ENCODE measurements around the gene CALN1.
"Not testable (repeated sequence)": the region's sequence is repeated elsewhere in the genome, so short reads cannot be mapped to it uniquely, and the experiment has no call there.

CALN1 gene

DNA sequence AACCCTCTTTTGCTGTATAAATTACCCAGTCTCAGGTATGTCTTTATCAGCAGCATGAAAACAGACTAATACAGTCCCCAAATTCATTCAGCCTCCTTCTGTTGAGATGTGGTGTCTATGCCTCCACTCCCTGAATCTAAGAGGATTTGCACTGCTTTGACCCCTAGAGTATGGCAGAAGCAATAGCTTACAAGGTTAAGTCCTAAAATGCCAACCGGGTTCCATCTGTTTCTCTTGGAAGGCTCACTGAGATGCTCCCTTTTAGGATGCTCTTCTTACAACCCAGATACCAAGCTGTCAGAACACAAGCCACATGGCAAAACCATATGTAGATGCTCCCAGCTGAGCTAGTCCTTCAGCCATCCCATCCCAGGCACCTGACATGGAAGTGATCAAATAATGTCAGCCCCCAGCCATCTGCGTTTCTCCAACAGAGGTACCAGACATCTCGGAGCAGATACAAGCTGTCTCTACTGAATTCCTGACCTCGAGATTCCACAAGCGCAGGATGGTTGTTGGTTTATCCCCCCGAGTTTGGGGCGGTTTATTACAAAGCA, 20.2 kb downstream of the CALN1 start:
- Histone ChIP-seq H3K27me3 (replicated peaks; ENCODE audit: control insufficient read depth, insufficient read depth, low read length, poor library complexity, severe bottlenecking) (no peaks in the 10 kb centered on the region), H3K36me3 (ENCODE audit: control insufficient read depth, insufficient read depth, low read length) (no peaks in the 10 kb centered on the region)
- no peak for DNase-seq

DNA sequence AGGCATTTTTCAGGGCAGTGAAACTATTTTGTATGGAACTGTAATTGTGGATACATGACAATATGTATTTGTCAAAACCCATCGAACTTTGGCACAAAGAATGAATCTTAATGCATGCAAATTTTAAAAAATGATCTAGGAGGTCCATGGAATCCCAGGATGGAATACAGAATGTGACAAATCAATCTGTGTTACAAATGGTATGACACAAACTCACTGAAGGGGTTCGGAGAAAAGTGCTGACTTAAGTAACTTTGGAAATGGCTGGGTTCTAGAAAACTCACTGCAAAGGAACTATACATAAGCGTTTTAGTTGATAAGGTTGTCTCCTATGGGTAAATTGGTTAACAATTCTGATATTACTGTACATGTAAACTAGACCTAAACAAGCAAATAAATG, 26.0 kb downstream of the CALN1 start:
- no peak overlapping the region for H3K27ac ChIP-seq (ENCODE audit: insufficient read depth, low read length, poor library complexity, severe bottlenecking)
- H3K4me3 ChIP-seq (ENCODE audit: insufficient read depth, low read depth, low read length, poor library complexity, severe bottlenecking) = no peak overlapping the region
- DNase-seq = no peak
- H3K27me3 ChIP-seq (replicated peaks; ENCODE audit: control insufficient read depth, insufficient read depth, low read length, poor library complexity, severe bottlenecking) = no peaks in the 10 kb centered on the region
- no peaks in the 10 kb centered on the region for H3K4me1 ChIP-seq (ENCODE audit: control insufficient read depth, insufficient read depth, low read length, poor library complexity, severe bottlenecking)
- H3K9me3 ChIP-seq (ENCODE audit: control insufficient read depth, low read length) = no peaks in the 10 kb centered on the region
- no peaks in the 10 kb centered on the region for H3K36me3 ChIP-seq (ENCODE audit: control insufficient read depth, insufficient read depth, low read length)

More for the DNA sequence above, 20.2 kb downstream of the CALN1 start:
- H3K9me3 ChIP-seq (ENCODE audit: control insufficient read depth, low read length) = no peaks in the 10 kb centered on the region
- H3K4me3 ChIP-seq (ENCODE audit: insufficient read depth, low read depth, low read length, poor library complexity, severe bottlenecking) = no peak overlapping the region
- H3K4me1 ChIP-seq (ENCODE audit: control insufficient read depth, insufficient read depth, low read length, poor library complexity, severe bottlenecking) = no peaks in the 10 kb centered on the region
- no peak overlapping the region for H3K27ac ChIP-seq (ENCODE audit: insufficient read depth, low read length, poor library complexity, severe bottlenecking)

DNA sequence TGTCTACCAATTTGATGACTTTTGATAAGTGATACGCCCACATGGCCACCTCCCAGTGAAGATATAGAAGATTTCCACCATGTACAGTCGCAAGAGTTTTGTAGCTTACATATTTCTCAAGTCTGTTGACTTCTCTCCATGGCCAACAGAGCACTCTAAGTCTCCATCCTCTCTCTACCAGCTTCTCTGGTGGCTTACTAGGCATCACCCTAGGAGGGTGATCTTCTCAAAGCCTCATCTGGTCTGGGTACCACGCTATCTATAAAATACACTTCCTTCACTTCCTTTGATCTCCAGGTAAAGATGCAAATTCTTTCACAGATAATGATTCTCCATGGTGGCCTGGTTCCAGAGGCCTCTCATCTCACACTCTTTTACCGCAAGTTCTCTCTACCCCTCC, 49.9 kb downstream of the CALN1 start:
- DNase-seq = no peak
- no peaks in the 10 kb centered on the region for H3K4me1 ChIP-seq (ENCODE audit: control insufficient read depth, insufficient read depth, low read length, poor library complexity, severe bottlenecking)
- H3K4me3 ChIP-seq (ENCODE audit: insufficient read depth, low read depth, low read length, poor library complexity, severe bottlenecking) = no peak overlapping the region
- no peaks in the 10 kb centered on the region for H3K27me3 ChIP-seq (replicated peaks; ENCODE audit: control insufficient read depth, insufficient read depth, low read length, poor library complexity, severe bottlenecking)
- no peaks in the 10 kb centered on the region for H3K36me3 ChIP-seq (ENCODE audit: control insufficient read depth, insufficient read depth, low read length)
- H3K27ac ChIP-seq (ENCODE audit: insufficient read depth, low read length, poor library complexity, severe bottlenecking) = no peak overlapping the region
- H3K9me3 ChIP-seq (ENCODE audit: control insufficient read depth, low read length) = no peaks in the 10 kb centered on the region

DNA sequence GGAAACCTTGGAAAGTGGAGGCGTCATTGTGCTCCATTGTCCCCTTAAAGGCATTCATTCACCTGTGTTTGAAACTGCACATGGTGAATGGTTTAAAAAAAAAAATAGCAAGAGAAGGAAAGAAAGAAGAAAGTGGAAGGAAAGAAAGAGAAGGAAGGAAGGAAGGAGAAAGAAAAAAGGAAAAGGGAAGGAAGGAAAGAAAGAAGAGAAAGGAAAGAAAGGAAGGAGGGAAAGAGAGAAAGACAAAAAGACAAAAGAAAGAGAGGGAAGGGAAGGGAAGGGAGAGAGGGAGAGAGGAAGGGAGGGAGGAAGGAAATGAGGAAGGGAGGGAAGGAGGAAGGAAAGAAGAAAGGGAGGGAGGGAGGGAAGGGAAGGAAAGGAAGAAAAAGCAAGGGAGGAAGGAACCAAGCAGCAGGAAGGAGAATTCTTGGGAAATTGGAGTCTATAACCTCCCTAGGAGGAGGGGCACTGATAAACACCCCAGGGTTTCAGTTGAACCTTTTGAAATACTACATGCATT, 66.9 kb downstream of the CALN1 start:
- Histone ChIP-seq H3K4me1 (ENCODE audit: control insufficient read depth, insufficient read depth, low read length, poor library complexity, severe bottlenecking) (no peaks in the 10 kb centered on the region), H3K9me3 (ENCODE audit: control insufficient read depth, low read length) (no peaks in the 10 kb centered on the region), H3K27ac (ENCODE audit: insufficient read depth, low read length, poor library complexity, severe bottlenecking) (no peak overlapping the region), H3K4me3 (ENCODE audit: insufficient read depth, low read depth, low read length, poor library complexity, severe bottlenecking) (no peak overlapping the region), H3K27me3 (replicated peaks; ENCODE audit: control insufficient read depth, insufficient read depth, low read length, poor library complexity, severe bottlenecking) (no peaks in the 10 kb centered on the region), H3K36me3 (ENCODE audit: control insufficient read depth, insufficient read depth, low read length) (no peaks in the 10 kb centered on the region)
- no peak for DNase-seq

DNA sequence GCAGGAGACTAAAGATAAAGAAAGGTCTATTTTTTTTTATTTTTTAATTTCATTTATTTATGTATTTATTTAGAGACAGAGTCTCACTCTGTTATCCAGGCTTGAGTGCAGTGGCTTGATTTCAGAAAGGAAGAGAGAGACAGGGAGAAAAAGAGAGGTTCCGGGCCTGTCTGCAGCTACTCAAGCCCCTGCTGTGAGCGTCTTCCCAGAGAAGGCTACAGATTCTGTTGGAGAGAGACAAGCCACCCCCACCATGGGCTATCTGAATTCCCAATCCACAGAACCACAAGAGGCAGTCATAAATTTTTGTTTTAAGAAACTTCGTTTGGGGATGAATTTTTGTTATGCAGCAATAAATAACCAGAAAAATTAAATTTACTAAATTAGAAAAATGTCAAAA, 68.1 kb downstream of the CALN1 start:
- no peak overlapping the region for H3K27ac ChIP-seq (ENCODE audit: insufficient read depth, low read length, poor library complexity, severe bottlenecking)
- no peaks in the 10 kb centered on the region for H3K36me3 ChIP-seq (ENCODE audit: control insufficient read depth, insufficient read depth, low read length)
- H3K4me1 ChIP-seq (ENCODE audit: control insufficient read depth, insufficient read depth, low read length, poor library complexity, severe bottlenecking) = no peaks in the 10 kb centered on the region
- no peak overlapping the region for H3K4me3 ChIP-seq (ENCODE audit: insufficient read depth, low read depth, low read length, poor library complexity, severe bottlenecking)
- DNase-seq = no peak
- no peaks in the 10 kb centered on the region for H3K27me3 ChIP-seq (replicated peaks; ENCODE audit: control insufficient read depth, insufficient read depth, low read length, poor library complexity, severe bottlenecking)
- H3K9me3 ChIP-seq (ENCODE audit: control insufficient read depth, low read length) = no peaks in the 10 kb centered on the region

DNA sequence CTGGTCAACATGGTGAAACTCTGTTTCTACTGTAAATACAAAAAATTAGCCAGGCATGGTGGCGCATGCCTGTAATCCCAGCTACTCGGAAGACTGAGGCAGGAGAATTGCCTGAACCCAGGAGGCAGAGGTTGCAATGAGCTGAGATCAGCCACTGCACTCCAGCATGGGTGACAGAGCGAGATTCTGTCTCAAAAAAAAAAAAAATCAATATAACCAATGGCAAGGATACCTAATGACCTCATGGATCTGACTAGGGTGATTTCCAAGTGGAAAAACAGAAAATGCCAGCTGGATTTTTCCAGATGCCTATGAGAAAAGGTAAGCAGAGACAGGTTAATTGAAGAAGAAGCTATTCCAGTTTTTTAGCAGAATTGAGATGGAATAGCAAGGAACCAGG, 68.8 kb downstream of the CALN1 start:
- H3K36me3 ChIP-seq (ENCODE audit: control insufficient read depth, insufficient read depth, low read length); H3K27me3 ChIP-seq (replicated peaks; ENCODE audit: control insufficient read depth, insufficient read depth, low read length, poor library complexity, severe bottlenecking); H3K27ac ChIP-seq (ENCODE audit: insufficient read depth, low read length, poor library complexity, severe bottlenecking); H3K4me3 ChIP-seq (ENCODE audit: insufficient read depth, low read depth, low read length, poor library complexity, severe bottlenecking); H3K4me1 ChIP-seq (ENCODE audit: control insufficient read depth, insufficient read depth, low read length, poor library complexity, severe bottlenecking); DNase-seq; H3K9me3 ChIP-seq (ENCODE audit: control insufficient read depth, low read length): not testable (repeated sequence)

DNA sequence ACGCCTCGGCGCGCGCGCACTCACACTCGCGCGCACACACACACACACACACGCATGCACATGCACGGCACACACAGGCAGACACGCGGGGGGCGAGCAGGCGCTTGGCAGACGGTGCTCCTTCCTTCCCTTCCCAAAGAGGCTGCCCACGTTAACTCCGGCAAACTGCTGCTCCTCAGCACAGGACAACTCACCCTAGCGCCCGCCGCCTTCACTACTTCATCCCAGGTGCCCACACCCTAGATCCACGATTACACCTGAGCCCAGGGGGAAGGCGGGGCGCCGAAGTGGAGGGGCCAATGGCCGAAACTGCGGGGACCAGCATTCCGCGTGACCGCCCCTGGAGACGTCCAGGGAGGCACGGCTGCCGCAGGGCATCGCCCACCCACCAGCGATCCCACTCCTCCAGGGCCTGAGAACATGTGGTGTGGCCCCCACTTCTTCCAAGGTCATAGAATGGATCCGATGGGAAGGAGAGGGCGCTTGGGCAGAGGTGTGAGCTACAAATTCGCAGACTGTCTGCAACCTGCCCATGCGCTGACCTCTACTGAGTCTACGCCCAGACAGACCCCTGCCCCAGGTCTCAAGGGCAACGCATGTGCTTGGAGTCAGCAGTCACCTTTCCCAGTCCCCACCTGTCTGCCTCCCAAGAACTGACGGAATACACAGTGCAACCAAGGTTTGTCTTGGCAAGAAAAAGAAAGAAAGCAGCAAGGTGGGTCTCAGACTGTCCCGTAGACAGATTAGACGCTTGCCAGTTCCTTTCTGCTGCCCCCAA, 74.6 kb downstream of the CALN1 start:
- Histone ChIP-seq H3K9me3 (ENCODE audit: control insufficient read depth, low read length) (no peaks in the 10 kb centered on the region), H3K27me3 (replicated peaks; ENCODE audit: control insufficient read depth, insufficient read depth, low read length, poor library complexity, severe bottlenecking) (peaks cover 9% of the 10 kb centered on the region), H3K4me3 (ENCODE audit: insufficient read depth, low read depth, low read length, poor library complexity, severe bottlenecking) (no peak overlapping the region), H3K36me3 (ENCODE audit: control insufficient read depth, insufficient read depth, low read length) (no peaks in the 10 kb centered on the region), H3K4me1 (ENCODE audit: control insufficient read depth, insufficient read depth, low read length, poor library complexity, severe bottlenecking) (no peaks in the 10 kb centered on the region), H3K27ac (ENCODE audit: insufficient read depth, low read length, poor library complexity, severe bottlenecking) (no peak overlapping the region)
- DNase-seq = no peak

DNA sequence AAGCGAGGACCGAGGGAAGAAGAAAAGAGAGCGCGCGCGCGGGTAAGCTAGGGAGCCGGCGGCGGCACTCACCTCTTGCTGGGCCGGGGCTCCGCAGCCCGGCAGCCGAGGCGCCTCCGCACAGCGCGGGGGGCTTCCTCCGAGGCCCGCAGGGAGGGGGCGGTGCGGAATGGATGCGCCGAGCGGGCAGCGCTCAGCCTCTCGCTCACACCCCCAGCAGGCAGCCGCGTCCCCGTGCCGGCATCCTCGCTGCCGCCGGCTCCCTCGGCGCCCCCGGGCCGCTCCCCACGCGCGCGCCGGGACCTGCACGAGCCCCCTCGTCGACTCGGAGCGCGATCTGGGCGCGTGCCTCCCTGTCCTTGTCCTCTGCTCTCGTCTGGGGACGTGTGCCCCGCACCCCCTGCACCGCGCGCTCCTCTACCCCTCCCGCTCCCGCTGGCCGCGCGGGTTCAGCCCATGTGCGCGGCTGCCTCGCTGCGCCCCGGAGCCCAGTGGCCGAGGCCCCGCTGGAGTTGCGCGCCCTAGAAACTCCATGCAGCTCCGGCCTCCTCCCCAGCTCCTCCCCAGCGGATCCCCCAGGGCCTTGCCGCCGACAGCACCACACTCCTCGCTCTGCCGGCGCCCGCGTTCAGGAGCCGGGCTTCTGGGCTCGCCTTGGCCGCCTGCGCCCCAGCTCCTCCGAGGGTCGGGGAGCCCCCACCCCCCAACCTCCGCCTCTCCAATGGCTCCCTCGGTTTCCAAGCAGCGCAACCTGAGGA, 75.3 kb downstream of the CALN1 start:
- no peaks in the 10 kb centered on the region for H3K36me3 ChIP-seq (ENCODE audit: control insufficient read depth, insufficient read depth, low read length)
- H3K27ac ChIP-seq (ENCODE audit: insufficient read depth, low read length, poor library complexity, severe bottlenecking) = no peak overlapping the region
- no peaks in the 10 kb centered on the region for H3K4me1 ChIP-seq (ENCODE audit: control insufficient read depth, insufficient read depth, low read length, poor library complexity, severe bottlenecking)
- H3K9me3 ChIP-seq (ENCODE audit: control insufficient read depth, low read length) = no peaks in the 10 kb centered on the region
- no peak for DNase-seq
- no peak overlapping the region for H3K4me3 ChIP-seq (ENCODE audit: insufficient read depth, low read depth, low read length, poor library complexity, severe bottlenecking)
- H3K27me3 ChIP-seq (replicated peaks; ENCODE audit: control insufficient read depth, insufficient read depth, low read length, poor library complexity, severe bottlenecking) = peaks cover 9% of the 10 kb centered on the region

DNA sequence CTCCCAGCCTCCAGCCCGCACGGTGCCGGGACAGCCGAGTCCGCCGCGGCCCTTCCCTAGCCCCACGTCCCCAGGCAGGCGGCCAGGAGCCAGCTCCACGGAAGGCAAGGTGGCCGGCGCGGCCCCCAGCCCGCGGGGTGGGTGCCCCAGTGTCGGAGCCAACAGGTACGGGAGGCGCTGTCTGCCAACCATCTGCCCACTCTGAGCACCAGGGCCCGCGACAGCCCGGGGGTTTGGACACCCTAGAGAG, 75.8 kb downstream of the CALN1 start:
- no peaks in the 10 kb centered on the region for H3K9me3 ChIP-seq (ENCODE audit: control insufficient read depth, low read length)
- no peak overlapping the region for H3K27ac ChIP-seq (ENCODE audit: insufficient read depth, low read length, poor library complexity, severe bottlenecking)
- H3K27me3 ChIP-seq (replicated peaks; ENCODE audit: control insufficient read depth, insufficient read depth, low read length, poor library complexity, severe bottlenecking) = peaks cover 9% of the 10 kb centered on the region
- no peak for DNase-seq
- H3K4me3 ChIP-seq (ENCODE audit: insufficient read depth, low read depth, low read length, poor library complexity, severe bottlenecking) = no peak overlapping the region
- no peaks in the 10 kb centered on the region for H3K36me3 ChIP-seq (ENCODE audit: control insufficient read depth, insufficient read depth, low read length)
- H3K4me1 ChIP-seq (ENCODE audit: control insufficient read depth, insufficient read depth, low read length, poor library complexity, severe bottlenecking) = no peaks in the 10 kb centered on the region
